Stomach (tissue), 9 donors: Measurements from ENCODE around the gene NECTIN1. TPM values are rescaled to one million over a fixed set of nuclear protein-coding genes. Genes with fewer than 3 reads are reported as not detected.
A peak's percentile ranks its signal among the peaks of the same experiment; 100 is the strongest.

Source experiments
- DNase-seq, 2 donors: peaks; one replicate each; pipeline versions ENCODE4 v3.0.0 to v3.0.0-alpha.2; 2013 to 2019
- H3K27ac ChIP-seq, 5 donors: fragments of 200-600 bp in 4 of 5; sonication (generic) in 4 of 5; one replicate each; pipeline ENCODE4 v1.5.1; 2013 to 2019; ENCODE audit warnings: mild to moderate bottlenecking in 1 of 5, moderate library complexity in 1 of 5
- H3K27me3 ChIP-seq, 3 donors: fragments of 200-600 bp; sonication (generic); one replicate each; pipeline ENCODE4 v1.5.1; 2017 to 2019; ENCODE audit warnings: mixed run types in 1 of 3
- H3K36me3 ChIP-seq, 4 donors: fragments of 200-600 bp; sonication (generic); 1 replicate in 3 of 4; 2 replicates in 1 of 4; pipeline ENCODE4 v1.5.1; 2016 to 2019
- H3K4me1 ChIP-seq, 4 donors: fragments of 200-600 bp; sonication (generic); one replicate each; pipeline ENCODE4 v1.5.1; 2016 to 2019
- H3K4me3 ChIP-seq, 4 donors: fragments of 200-600 bp; sonication (generic) in 3 of 4; one replicate each; pipeline ENCODE4 v1.5.1; 2016 to 2019; ENCODE audit warnings: mild to moderate bottlenecking in 1 of 4
- H3K9me3 ChIP-seq, 4 donors: fragments of 200-600 bp; sonication (generic); one replicate each; pipeline ENCODE4 v1.5.1; 2016 to 2019
- CTCF ChIP-seq, 7 experiments: fragments of 450-650 bp in 4 of 7; fragments of 200-600 bp in 3 of 7; sonication (generic) in 3 of 7; IDR thresholded peaks; one replicate each; pipeline ENCODE4 v1.5.1; 2016 to 2019; ENCODE audit warnings: antibody characterized with exemption in 7 of 7, control low read depth in 2 of 7, mild to moderate bottlenecking in 1 of 7
- EP300 ChIP-seq: sonication (generic); formaldehyde crosslinking; IDR thresholded peaks from one replicate; pipeline ENCODE4 v1.6.1; 2017; ENCODE audit warnings: antibody characterized with exemption
- POLR2A ChIP-seq, 4 donors: fragments of 450-650 bp; IDR thresholded peaks; one replicate each; pipeline ENCODE4 v1.6.1; 2016; ENCODE audit warnings: antibody characterized with exemption in 4 of 4, control low read depth in 2 of 4, mild to moderate bottlenecking in 1 of 4, moderate library complexity in 1 of 4
- POLR2AphosphoS5 ChIP-seq, 3 donors: sonication (generic); formaldehyde crosslinking; IDR thresholded peaks; one replicate each; pipeline ENCODE4 v1.6.1; 2016; ENCODE audit warnings: antibody characterized with exemption in 3 of 3
- WGBS, 5 donors: extraction: QIAGEN DNeasy Blood & Tissue Kit in 3 of 5; methylation state at CpG; one replicate each; pipeline versions ENCODE4 v1.1.5 to v1.1.7; 2013 to 2018; 5-methylcytosine and 5-hydroxymethylcytosine counted together
- intact Hi-C: fragments of 100-400 bp; cut with DNase I; formaldehyde crosslinking; loops from one replicate; pipeline ENCODE4 v1.15.1; 2023; ENCODE audit warnings: low total_unique reads
- polyA plus RNA-seq, 3 donors: library from polyadenylated mRNA; stranded (reverse); fragments of 200-250 nt; gene quantifications; one replicate each; pipeline ENCODE4 v1.2.3, GENCODE V29; 2013
- total RNA-seq, 5 donors: library from RNA; depleted of rRNA; stranded (reverse); fragments of >200 nt; gene quantifications; one replicate each; pipeline versions ENCODE4 v1.1.0 to v1.2.3, GENCODE V29; 2014 to 2016
- donor health status: healthy with polysubstance abuse.
- donor health status: Bipolar disorder and iron deficiency.
- donor health status: healthy.

NECTIN1 gene
- total and polyA plus RNA-seq, 8 donors = 1.2 to 92.1 (median 6.0) TPM

- Histone ChIP-seq H3K36me3 (no peaks in the 10 kb centered on the region), H3K4me3 (no peak overlapping the region), H3K27ac (no peak overlapping the region), H3K27me3 (peaks cover 0 to 40% (median 0%) of the 10 kb centered on the region in 3 donors), H3K9me3 (peaks cover 0 to 8% (median 2%) of the 10 kb centered on the region in 4 donors), H3K4me1 (no peaks in the 10 kb centered on the region)
- no peak for TF ChIP-seq CTCF (IDR thresholded peaks at IDR 0.05)
- no peak for TF ChIP-seq POLR2A (IDR thresholded peaks at IDR 0.05)
- no peak for TF ChIP-seq POLR2AphosphoS5 (IDR thresholded peaks at IDR 0.05)
- TF ChIP-seq EP300 = no peak
- no peak for DNase-seq
- intact Hi-C loops = no loop called here
These were observed 43.1 kb upstream of the NECTIN1 start for GRCh38 chr11:119772076-119772475.

GRCh38 chr11:119771172-119771770, 42.3 kb upstream of the NECTIN1 start:
- Histone ChIP-seq H3K9me3 (peaks cover 0 to 8% (median 2%) of the 10 kb centered on the region in 4 donors), H3K36me3 (no peaks in the 10 kb centered on the region), H3K4me1 (no peaks in the 10 kb centered on the region), H3K4me3 (no peak overlapping the region), H3K27ac (no peak overlapping the region), H3K27me3 (peaks cover 0 to 39% (median 0%) of the 10 kb centered on the region in 3 donors)
- intact Hi-C loops = no loop called here
- no peak for DNase-seq
- no peak for TF ChIP-seq EP300
- WGBS, 5 donors = 81 to 89% (median 87%) methylated on average over 9 of the region's 9 CpGs

GRCh38 chr11:119765628-119766027, 36.6 kb upstream of the NECTIN1 start:
- peaks cover 0 to 18% (median 8%) of the 10 kb centered on the region in 3 donors for H3K27me3 ChIP-seq
- intact Hi-C loops = no loop called here
- TF ChIP-seq POLR2AphosphoS5 (IDR thresholded peaks at IDR 0.05) (no peak), EP300 (no peak), POLR2A (IDR thresholded peaks at IDR 0.05) (no peak), CTCF (IDR thresholded peaks at IDR 0.05) (no peak)
- peaks cover 0 to 8% (median 2%) of the 10 kb centered on the region in 4 donors for H3K9me3 ChIP-seq
- H3K4me3 ChIP-seq = no peak overlapping the region
- H3K36me3 ChIP-seq = no peaks in the 10 kb centered on the region
- WGBS, 5 donors = 73 to 87% (median 83%) methylated on average over 4 of the region's 4 CpGs
- no peak for DNase-seq
- no peak overlapping the region for H3K27ac ChIP-seq
- peaks cover 0 to 12% (median 4%) of the 10 kb centered on the region in 4 donors for H3K4me1 ChIP-seq

GRCh38 chr11:119764108-119764868, 35.3 kb upstream of the NECTIN1 start:
- peaks cover 0 to 8% (median 2%) of the 10 kb centered on the region in 4 donors for H3K9me3 ChIP-seq
- peaks cover 0 to 8% (median 8%) of the 10 kb centered on the region in 3 donors for H3K27me3 ChIP-seq
- no peak for TF ChIP-seq CTCF (IDR thresholded peaks at IDR 0.05)
- TF ChIP-seq POLR2A (IDR thresholded peaks at IDR 0.05) = no peak
- TF ChIP-seq POLR2AphosphoS5 (IDR thresholded peaks at IDR 0.05) = no peak
- TF ChIP-seq EP300 = no peak
- H3K4me1 ChIP-seq = peaks cover 0 to 14% (median 4%) of the 10 kb centered on the region in 4 donors
- H3K36me3 ChIP-seq = no peaks in the 10 kb centered on the region
- H3K4me3 ChIP-seq = no peak overlapping the region
- WGBS, 5 donors = 20 to 30% (median 25%) methylated on average over 6 of the region's 6 CpGs
- DNase-seq = peak in 1 of 2 donors; percentile 82
- intact Hi-C loops = no loop called here
- no peak overlapping the region for H3K27ac ChIP-seq
